Subcutaneous abdominal adipose tissue (tissue), 5 donors: ENCODE data around the gene PALD1.

Experiments
- H3K27ac ChIP-seq: one replicate; pipeline ENCODE4 v1.7.0; 2013; ENCODE audit warnings: low read depth, mild to moderate bottlenecking, inconsistent platforms, low read length, moderate library complexity
- H3K27me3 ChIP-seq, 5 donors: one replicate each; pipeline ENCODE4 v1.7.0; 2013; ENCODE audit warnings: low read length in 5 of 5, inconsistent platforms in 1 of 5; ENCODE audit not compliant: control insufficient read depth in 5 of 5, insufficient read depth in 4 of 5
- H3K36me3 ChIP-seq, 5 donors: one replicate each; pipeline ENCODE4 v1.7.0; 2013; ENCODE audit warnings: low read length in 5 of 5; ENCODE audit not compliant: control insufficient read depth in 5 of 5, insufficient read depth in 5 of 5
- H3K4me1 ChIP-seq, 5 donors: one replicate each; pipeline ENCODE4 v1.7.0; 2013; ENCODE audit warnings: low read length in 5 of 5, mild to moderate bottlenecking in 3 of 5, moderate library complexity in 1 of 5; ENCODE audit not compliant: control insufficient read depth in 5 of 5, insufficient read depth in 5 of 5
- H3K4me3 ChIP-seq, 5 donors: one replicate each; pipeline ENCODE4 v1.7.0; 2013; ENCODE audit warnings: low read length in 5 of 5, low read depth in 1 of 5
- H3K9ac ChIP-seq, 5 donors: one replicate each; pipeline ENCODE4 v1.7.0; 2013; ENCODE audit warnings: low read length in 5 of 5, mild to moderate bottlenecking in 4 of 5, moderate library complexity in 3 of 5
- H3K9me3 ChIP-seq, 5 donors: one replicate each; pipeline ENCODE4 v1.7.0; 2013; ENCODE audit warnings: low read length in 5 of 5; ENCODE audit not compliant: control insufficient read depth in 5 of 5
- donor health status: healthy.
- donor health status: healthy.
- donor health status: healthy.
- donor health status: healthy.
- donor health status: healthy.

Gene PALD1

GRCh38 chr10:70466951-70467350 lies 11.6 kb upstream of the PALD1 start:
- H3K4me1 ChIP-seq, result peaks cover 0 to 13% (median 10%) of the 10 kb centered on the region in 5 donors
- no peak overlapping the region for H3K4me3 ChIP-seq
- H3K27me3 ChIP-seq, result peaks cover 0 to 4% (median 0%) of the 10 kb centered on the region in 5 donors
- no peaks in the 10 kb centered on the region for H3K36me3 ChIP-seq
- no peaks in the 10 kb centered on the region for H3K9me3 ChIP-seq
- H3K27ac ChIP-seq, result no peak overlapping the region
- H3K9ac ChIP-seq, result no peak overlapping the region

- Histone ChIP-seq H3K9me3 (no peaks in the 10 kb centered on the region), H3K27ac (no peak overlapping the region), H3K27me3 (peaks cover 0 to 8% (median 0%) of the 10 kb centered on the region in 5 donors), H3K4me1 (peaks cover 0 to 10% (median 5%) of the 10 kb centered on the region in 5 donors), H3K36me3 (no peaks in the 10 kb centered on the region), H3K9ac (no peak overlapping the region), H3K4me3 (no peak overlapping the region)
These were observed 5.6 kb upstream of the PALD1 start for GRCh38 chr10:70472799-70473454.

GRCh38 chr10:70474780-70475179 lies 3.8 kb upstream of the PALD1 start:
- Histone ChIP-seq H3K4me3 (no peak overlapping the region), H3K27ac (no peak overlapping the region), H3K36me3 (no peaks in the 10 kb centered on the region), H3K4me1 (peaks cover 2 to 24% (median 20%) of the 10 kb centered on the region in 5 donors), H3K9ac (no peak overlapping the region), H3K27me3 (peaks cover 0 to 8% (median 4%) of the 10 kb centered on the region in 5 donors), H3K9me3 (no peaks in the 10 kb centered on the region)

- Histone ChIP-seq H3K4me3 (no peak overlapping the region), H3K27ac (no peak overlapping the region), H3K9me3 (no peaks in the 10 kb centered on the region), H3K36me3 (no peaks in the 10 kb centered on the region), H3K4me1 (peaks cover 2 to 33% (median 28%) of the 10 kb centered on the region in 5 donors), H3K9ac (no peak overlapping the region), H3K27me3 (peaks cover 0 to 8% (median 4%) of the 10 kb centered on the region in 5 donors)
These were observed 2.9 kb upstream of the PALD1 start for GRCh38 chr10:70475661-70476060.

- H3K4me3 ChIP-seq, result no peak overlapping the region
- no peak overlapping the region for H3K27ac ChIP-seq
- peaks cover 0 to 8% (median 4%) of the 10 kb centered on the region in 5 donors for H3K27me3 ChIP-seq
- no peaks in the 10 kb centered on the region for H3K36me3 ChIP-seq
- H3K9me3 ChIP-seq, result no peaks in the 10 kb centered on the region
- H3K9ac ChIP-seq, result no peak overlapping the region
- peaks cover 2 to 41% (median 30%) of the 10 kb centered on the region in 5 donors for H3K4me1 ChIP-seq
These were observed 2.1 kb upstream of the PALD1 start for GRCh38 chr10:70476249-70477035.

GRCh38 chr10:70477661-70478162 lies 855 bp upstream of the PALD1 start:
- Histone ChIP-seq H3K27ac (no peak overlapping the region), H3K4me3 (peak overlapping the region in 3 of 5 donors; percentile 51 to 70 (median 68)), H3K9ac (peak overlapping the region in 1 of 5 donors; percentile 37)

GRCh38 chr10:70479165-70479581 lies 606 bp downstream of the PALD1 start:
- Histone ChIP-seq H3K36me3 (no peaks in the 10 kb centered on the region), H3K9me3 (no peaks in the 10 kb centered on the region), H3K9ac (peak overlapping the region in 3 of 5 donors; percentile 19 to 76 (median 62)), H3K4me3 (peak overlapping the region; percentile 32 to 70 (median 58)), H3K27ac (no peak overlapping the region), H3K4me1 (peaks cover 5 to 68% (median 47%) of the 10 kb centered on the region in 5 donors), H3K27me3 (peaks cover 0 to 8% (median 4%) of the 10 kb centered on the region in 5 donors)

More at GRCh38 chr10:70477661-70478162, 855 bp upstream of the PALD1 start:
- H3K9me3 ChIP-seq, result no peaks in the 10 kb centered on the region
- H3K27me3 ChIP-seq, result peaks cover 0 to 8% (median 4%) of the 10 kb centered on the region in 5 donors
- no peaks in the 10 kb centered on the region for H3K36me3 ChIP-seq
- peaks cover 5 to 53% (median 43%) of the 10 kb centered on the region in 5 donors for H3K4me1 ChIP-seq

- peak overlapping the region in 3 of 5 donors; percentile 19 to 76 (median 62) for H3K9ac ChIP-seq
- peaks cover 0 to 8% (median 4%) of the 10 kb centered on the region in 5 donors for H3K27me3 ChIP-seq
- no peak overlapping the region for H3K27ac ChIP-seq
- peak overlapping the region in 4 of 5 donors; percentile 13 to 70 (median 63) for H3K4me3 ChIP-seq
- H3K4me1 ChIP-seq, result peaks cover 5 to 70% (median 47%) of the 10 kb centered on the region in 5 donors
- H3K9me3 ChIP-seq, result no peaks in the 10 kb centered on the region
- H3K36me3 ChIP-seq, result no peaks in the 10 kb centered on the region
These were observed 1.2 kb downstream of the PALD1 start for GRCh38 chr10:70479626-70480238.

- H3K9me3 ChIP-seq, result no peaks in the 10 kb centered on the region
- H3K36me3 ChIP-seq, result no peaks in the 10 kb centered on the region
- peak overlapping the region in 1 of 5 donors; percentile 37 for H3K9ac ChIP-seq
- H3K27me3 ChIP-seq, result peaks cover 0 to 8% (median 4%) of the 10 kb centered on the region in 5 donors
- peaks cover 5 to 70% (median 47%) of the 10 kb centered on the region in 5 donors for H3K4me1 ChIP-seq
- H3K4me3 ChIP-seq, result peak overlapping the region in 3 of 5 donors; percentile 58 to 70 (median 68)
- H3K27ac ChIP-seq, result no peak overlapping the region
These were observed 1.8 kb downstream of the PALD1 start for GRCh38 chr10:70480239-70480861.
